ENCODE data around the gene SMC6.

The SMC6 gene, protein sequence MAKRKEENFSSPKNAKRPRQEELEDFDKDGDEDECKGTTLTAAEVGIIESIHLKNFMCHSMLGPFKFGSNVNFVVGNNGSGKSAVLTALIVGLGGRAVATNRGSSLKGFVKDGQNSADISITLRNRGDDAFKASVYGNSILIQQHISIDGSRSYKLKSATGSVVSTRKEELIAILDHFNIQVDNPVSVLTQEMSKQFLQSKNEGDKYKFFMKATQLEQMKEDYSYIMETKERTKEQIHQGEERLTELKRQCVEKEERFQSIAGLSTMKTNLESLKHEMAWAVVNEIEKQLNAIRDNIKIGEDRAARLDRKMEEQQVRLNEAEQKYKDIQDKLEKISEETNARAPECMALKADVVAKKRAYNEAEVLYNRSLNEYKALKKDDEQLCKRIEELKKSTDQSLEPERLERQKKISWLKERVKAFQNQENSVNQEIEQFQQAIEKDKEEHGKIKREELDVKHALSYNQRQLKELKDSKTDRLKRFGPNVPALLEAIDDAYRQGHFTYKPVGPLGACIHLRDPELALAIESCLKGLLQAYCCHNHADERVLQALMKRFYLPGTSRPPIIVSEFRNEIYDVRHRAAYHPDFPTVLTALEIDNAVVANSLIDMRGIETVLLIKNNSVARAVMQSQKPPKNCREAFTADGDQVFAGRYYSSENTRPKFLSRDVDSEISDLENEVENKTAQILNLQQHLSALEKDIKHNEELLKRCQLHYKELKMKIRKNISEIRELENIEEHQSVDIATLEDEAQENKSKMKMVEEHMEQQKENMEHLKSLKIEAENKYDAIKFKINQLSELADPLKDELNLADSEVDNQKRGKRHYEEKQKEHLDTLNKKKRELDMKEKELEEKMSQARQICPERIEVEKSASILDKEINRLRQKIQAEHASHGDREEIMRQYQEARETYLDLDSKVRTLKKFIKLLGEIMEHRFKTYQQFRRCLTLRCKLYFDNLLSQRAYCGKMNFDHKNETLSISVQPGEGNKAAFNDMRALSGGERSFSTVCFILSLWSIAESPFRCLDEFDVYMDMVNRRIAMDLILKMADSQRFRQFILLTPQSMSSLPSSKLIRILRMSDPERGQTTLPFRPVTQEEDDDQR

GRCh38 chr2:17753803-17754663 lies at the start of gene SMC6, which contains the start of gene GEN1:
Gene SMC6 (minus strand): TSS chr2:17753810. CDS start chr2:17745946, 7,864 bp downstream.
Gene GEN1 (plus strand): TSS chr2:17754138. CDS start chr2:17759944, 5,806 bp downstream.
- peak; percentile 93 for DNase-seq

DNA sequence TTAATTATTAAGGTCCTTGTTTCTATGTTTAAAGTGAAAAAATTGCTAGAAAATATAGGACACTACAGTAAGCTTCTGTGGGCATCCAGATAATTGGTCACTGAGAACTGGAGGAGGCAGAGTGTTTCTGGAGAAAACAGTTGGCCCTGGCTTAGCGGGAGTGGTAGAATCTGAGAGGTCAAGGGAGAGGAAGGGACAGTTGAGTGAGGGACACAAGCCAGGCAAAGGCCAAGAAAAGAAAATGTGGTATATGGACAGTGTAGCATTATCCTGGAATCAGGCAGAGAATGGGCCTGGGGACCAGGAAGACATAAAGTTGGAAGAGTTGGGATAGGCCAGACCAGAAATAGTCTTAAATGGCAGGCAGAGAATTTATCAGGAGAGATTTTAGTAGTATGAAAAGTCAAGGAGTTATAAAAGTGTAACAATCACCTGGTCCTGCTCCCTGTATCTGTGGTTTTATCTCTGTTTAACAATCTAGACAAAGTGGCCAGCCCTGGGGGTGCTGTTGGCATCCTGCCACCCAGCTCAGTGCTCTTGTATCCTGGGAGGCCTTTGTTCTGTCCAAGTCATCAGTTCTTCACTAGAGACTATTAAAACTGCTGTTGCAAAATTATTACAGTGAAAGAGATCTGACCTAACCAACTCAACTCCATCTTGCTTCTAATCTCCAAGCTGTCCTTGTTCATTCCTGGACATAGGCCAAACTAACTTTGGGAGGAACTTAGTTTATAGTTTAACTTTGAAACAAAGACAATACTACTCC lies 47.3 kb upstream of the SMC6 start:
- no peak for DNase-seq

GRCh38 chr2:17800219-17800618 lies 46.6 kb upstream of the SMC6 start:
- no peak for DNase-seq

- DNase-seq = no peak
These were observed 45.9 kb upstream of the SMC6 start for GRCh38 chr2:17799301-17800120.

- no peak for DNase-seq
These were observed 44.7 kb upstream of the SMC6 start for GRCh38 chr2:17798338-17798737.

GRCh38 chr2:17795309-17795708 lies 41.7 kb upstream of the SMC6 start:
- DNase-seq = no peak

GRCh38 chr2:17793803-17794354 lies 40.3 kb upstream of the SMC6 start:
- DNase-seq = no peak

GRCh38 chr2:17793296-17793695 lies 39.7 kb upstream of the SMC6 start:
- no peak for DNase-seq

DNA sequence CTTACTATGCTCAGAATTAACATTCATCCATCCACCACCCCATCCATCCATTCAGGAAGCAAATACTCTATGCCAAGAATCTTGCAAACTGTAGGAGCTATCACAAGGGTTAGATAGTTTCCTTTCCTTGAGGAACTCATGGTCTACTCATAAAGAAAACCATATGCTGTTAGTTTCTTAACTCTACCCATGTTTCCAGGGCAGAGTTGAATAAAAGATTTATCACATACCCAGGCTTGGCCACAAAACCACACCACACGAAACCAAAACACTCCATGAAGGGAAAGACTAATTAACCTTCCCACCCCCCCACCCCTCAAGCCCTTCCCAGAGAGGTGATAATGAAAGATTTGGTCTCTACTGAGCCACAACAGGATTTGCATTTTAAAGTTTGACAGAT lies 38.9 kb upstream of the SMC6 start:
- DNase-seq = no peak

DNA sequence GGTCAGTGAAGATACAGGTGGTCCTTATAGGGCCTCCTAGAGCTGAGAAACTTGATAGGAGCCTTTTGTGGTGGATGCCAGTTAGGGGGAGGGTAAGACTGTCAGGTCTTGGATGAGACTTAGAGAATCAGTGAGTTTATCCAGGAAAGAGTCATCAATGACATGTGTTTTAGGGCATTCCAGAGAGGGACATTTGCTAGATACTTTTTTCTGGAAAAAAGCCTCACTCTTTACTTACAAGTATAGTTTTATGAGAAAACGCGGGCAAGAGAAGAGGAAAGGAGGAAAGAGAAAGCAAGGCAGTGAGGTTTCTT lies 38.2 kb upstream of the SMC6 start:
- no peak for DNase-seq

- DNase-seq = peak; percentile 20
These were observed 37.7 kb upstream of the SMC6 start for GRCh38 chr2:17791121-17791816.

DNA sequence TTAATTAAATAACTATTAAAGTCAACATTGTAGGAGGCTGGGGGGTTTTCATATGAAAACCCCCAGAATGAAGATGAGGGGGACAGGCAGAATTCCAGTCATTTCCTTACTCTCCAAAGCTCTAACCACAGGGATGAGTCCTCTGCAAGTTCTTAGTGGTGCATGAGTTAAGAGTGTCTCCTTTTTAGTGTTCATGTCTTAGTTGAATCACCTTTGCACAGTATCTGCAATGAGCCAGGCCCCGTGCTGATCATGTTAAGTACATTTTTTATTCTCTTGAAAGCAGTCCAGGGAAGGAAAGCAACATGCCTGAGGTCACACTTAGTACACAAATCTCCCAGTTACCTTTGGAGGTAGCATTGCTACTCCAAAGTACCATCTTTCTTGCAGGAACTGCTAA lies 36.9 kb upstream of the SMC6 start:
- DNase-seq = no peak

- no peak for DNase-seq
These were observed 35.2 kb upstream of the SMC6 start for GRCh38 chr2:17788773-17789172.

- DNase-seq = no peak
These were observed 33.1 kb upstream of the SMC6 start for GRCh38 chr2:17786727-17787126.

DNA sequence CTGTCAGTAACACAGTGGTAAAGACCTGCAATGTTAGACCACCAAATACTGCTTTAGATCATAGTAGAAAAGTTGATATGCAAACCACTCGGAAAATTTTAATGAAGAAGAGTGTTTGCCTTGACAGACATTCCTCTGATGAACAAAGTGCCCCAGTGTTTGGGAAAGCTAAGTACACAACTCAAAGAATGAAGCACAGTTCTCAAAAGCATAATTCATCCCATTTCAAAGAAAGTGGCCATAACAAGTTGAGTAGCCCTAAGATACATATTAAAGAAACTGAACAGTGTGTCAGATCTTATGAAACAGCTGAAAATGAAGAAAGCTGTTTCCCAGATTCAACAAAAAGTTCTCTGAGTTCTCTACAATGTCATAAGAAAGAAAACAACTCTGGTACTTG lies 27.9 kb upstream of the SMC6 start:
- DNase-seq = no peak

- DNase-seq = no peak
These were observed 26.9 kb upstream of the SMC6 start for GRCh38 chr2:17780546-17780945.

- DNase-seq = no peak
These were observed 18.9 kb upstream of the SMC6 start for GRCh38 chr2:17772532-17772931.

DNA sequence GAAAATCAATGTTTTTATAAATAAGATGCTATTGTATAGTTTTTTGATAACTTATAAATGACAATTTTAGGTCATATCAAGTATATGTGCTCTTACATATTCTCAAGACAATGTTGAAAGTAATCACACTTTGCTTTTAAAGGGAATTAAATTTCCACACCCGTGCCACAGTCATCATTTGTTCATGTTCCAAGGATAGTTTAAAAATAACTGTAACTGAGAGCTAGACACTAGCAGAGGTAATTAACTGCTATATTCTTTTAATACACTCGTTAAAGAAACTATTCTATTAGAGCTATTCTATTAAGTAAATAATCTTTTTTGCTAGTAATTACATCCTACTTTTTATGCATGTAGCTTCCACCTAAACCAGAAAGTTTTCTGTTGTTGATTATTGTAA lies 18.3 kb upstream of the SMC6 start:
- DNase-seq = no peak

- no peak for DNase-seq
These were observed 15.3 kb upstream of the SMC6 start for GRCh38 chr2:17768894-17769293.

- no peak for DNase-seq
These were observed 11.8 kb upstream of the SMC6 start for GRCh38 chr2:17765398-17765797.
